Stimulated activated CD4-positive, alpha-beta T cell treated with anti-CD3 and anti-CD28 coated beads, Interleukin-2, amount 100 ng/mL, for 4 hours (primary cell): ENCODE measurements around the gene GCNT1.
"Not testable (repeated sequence)": the region's sequence is repeated elsewhere in the genome, so short reads cannot be mapped to it uniquely, and the experiment has no call there.

Source experiments
- DNase-seq: peaks from one replicate; pipeline ENCODE4 v3.0.0-alpha.2; 2020; ENCODE audit warnings: low read depth

The GCNT1 gene

GRCh38 chr9:76443887-76444286 lies 15.1 kb upstream of the GCNT1 start:
- no peak for DNase-seq

GRCh38 chr9:76444322-76444929 lies 14.6 kb upstream of the GCNT1 start:
- DNase-seq: no peak

GRCh38 chr9:76445976-76446375 lies 13.0 kb upstream of the GCNT1 start:
- no peak for DNase-seq

- no peak for DNase-seq
Measured at GRCh38 chr9:76448501-76448900, 10.5 kb upstream of the GCNT1 start.

- no peak for DNase-seq
Measured at GRCh38 chr9:76451234-76451633, 7.7 kb upstream of the GCNT1 start.

GRCh38 chr9:76452839-76453238 lies 6.1 kb upstream of the GCNT1 start:
- DNase-seq: no peak

GRCh38 chr9:76453785-76454184 lies 5.2 kb upstream of the GCNT1 start:
- DNase-seq: no peak

GRCh38 chr9:76454311-76454710 lies 4.7 kb upstream of the GCNT1 start:
- no peak for DNase-seq

GRCh38 chr9:76456202-76456926 lies 2.6 kb upstream of the GCNT1 start:
- no peak for DNase-seq

- no peak for DNase-seq
Measured at GRCh38 chr9:76459694-76460635, 983 bp downstream of the GCNT1 start.

GRCh38 chr9:76462126-76462525 lies 3.1 kb downstream of the GCNT1 start:
- no peak for DNase-seq

GRCh38 chr9:76463211-76463610 lies 4.2 kb downstream of the GCNT1 start:
- DNase-seq: no peak

GRCh38 chr9:76464706-76465105 lies 5.7 kb downstream of the GCNT1 start:
- no peak for DNase-seq

GRCh38 chr9:76465442-76466298 lies 6.7 kb downstream of the GCNT1 start:
- DNase-seq: no peak

- DNase-seq: no peak
Measured at GRCh38 chr9:76466299-76466605, 7.3 kb downstream of the GCNT1 start.

- DNase-seq: no peak
Measured at GRCh38 chr9:76474419-76474818, 15.4 kb downstream of the GCNT1 start.

- no peak for DNase-seq
Measured at GRCh38 chr9:76475686-76476085, 16.7 kb downstream of the GCNT1 start.

GRCh38 chr9:76477818-76478217 lies 18.8 kb downstream of the GCNT1 start:
- not testable (repeated sequence) for DNase-seq

GRCh38 chr9:76478226-76478625 lies 19.2 kb downstream of the GCNT1 start:
- no peak for DNase-seq

GRCh38 chr9:76479337-76479736 lies 20.4 kb downstream of the GCNT1 start:
- DNase-seq: not testable (repeated sequence)

GRCh38 chr9:76486151-76486550 lies 27.2 kb downstream of the GCNT1 start:
- no peak for DNase-seq
